T-cell (primary cell): ENCODE data around the gene SNN. TPM values are rescaled to one million over a fixed set of nuclear protein-coding genes. Genes with fewer than 3 reads are reported as not detected.
A peak's percentile ranks its signal among the peaks of the same experiment; 100 is the strongest.

ENCODE experiments used
- ATAC-seq, 4 experiments: fragments of 200-7000 bp in 3 of 4; fragments of 150-1000 bp in 1 of 4; cut with Tn5 transposase; replicated peaks in 1 of 4; 1 replicate in 3 of 4; 2 replicates in 1 of 4; pipeline ENCODE4 v1.10.0; 2021; ENCODE audit warnings: moderate library complexity in 3 of 4, mild to moderate bottlenecking in 2 of 4, moderate number of reproducible peaks in 1 of 4
- CTCF ChIA-PET, 2 donors: fragments of 300-600 bp; sonication (Branson Sonifier 250); formaldehyde crosslinking; loops; one replicate each; lab custom pipeline; 2022; ENCODE audit warnings: antibody characterized with exemption in 2 of 2; lab: Charles Lee
- POLR2A ChIA-PET, 2 donors: fragments of 300-600 bp; sonication (Branson Sonifier 250); formaldehyde crosslinking; loops; one replicate each; lab custom pipeline; 2022; ENCODE audit warnings: antibody characterized with exemption in 2 of 2; lab: Charles Lee
- DNase-seq, 35 experiments: peaks; one replicate each; pipeline versions ENCODE4 v3.0.0 to v3.0.0-alpha.2; 2013 to 2023
- H3K27ac ChIP-seq: one replicate; pipeline ENCODE4 v1.5.1; 2013; ENCODE audit warnings: low read length
- H3K27me3 ChIP-seq, 2 experiments: replicated peaks in 1 of 2; 1 replicate in 1 of 2; 2 replicates in 1 of 2; pipeline versions ENCODE4 v1.6.1 to v1.7.0; 2013; ENCODE audit warnings: low read length in 1 of 2, mixed read lengths in 1 of 2; ENCODE audit not compliant: control insufficient read depth in 2 of 2, insufficient read depth in 2 of 2; ENCODE audit errors: extremely low read depth in 1 of 2
- H3K36me3 ChIP-seq, 2 donors: 1 replicate in 1 of 2; 2 replicates in 1 of 2; pipeline versions ENCODE4 v1.6.1 to v1.7.0; 2013; ENCODE audit warnings: low read length in 1 of 2; ENCODE audit not compliant: control insufficient read depth in 2 of 2, insufficient read depth in 1 of 2; ENCODE audit errors: extremely low read depth in 1 of 2
- H3K4me1 ChIP-seq, 2 experiments: 1 replicate in 1 of 2; 2 replicates in 1 of 2; pipeline versions ENCODE4 v1.6.1 to v1.7.0; 2013; ENCODE audit warnings: low read length in 2 of 2, mixed read lengths in 1 of 2; ENCODE audit not compliant: insufficient read depth in 2 of 2, control insufficient read depth in 1 of 2; ENCODE audit errors: extremely low read depth in 1 of 2
- H3K4me3 ChIP-seq, 2 donors: 1 replicate in 1 of 2; 2 replicates in 1 of 2; pipeline versions ENCODE4 v1.5.1 to v1.7.0; 2013; ENCODE audit warnings: mild to moderate bottlenecking in 2 of 2, low read length in 1 of 2, moderate library complexity in 1 of 2; ENCODE audit not compliant: control insufficient read depth in 1 of 2; ENCODE audit errors: extremely low read depth in 1 of 2
- H3K9me3 ChIP-seq: 2 replicates; pipeline ENCODE4 v1.7.0; 2013
- H3K27ac Mint-ChIP-seq, 2 donors: one replicate each; pipeline ENCODE4 v1.8.0; 2020 to 2021; ENCODE audit warnings: mild to moderate bottlenecking in 2 of 2, mixed read lengths in 2 of 2
- H3K27me3 Mint-ChIP-seq, 2 donors: one replicate each; pipeline ENCODE4 v1.8.0; 2021 to 2022; ENCODE audit warnings: mixed read lengths in 2 of 2
- H3K36me3 Mint-ChIP-seq: one replicate; pipeline ENCODE4 v1.8.0; 2021; ENCODE audit warnings: mixed read lengths
- H3K4me1 Mint-ChIP-seq, 3 donors: one replicate each; pipeline ENCODE4 v1.8.0; 2020 to 2022; ENCODE audit warnings: mixed read lengths in 3 of 3, mild to moderate bottlenecking in 1 of 3
- H3K4me3 Mint-ChIP-seq, 3 donors: one replicate each; pipeline ENCODE4 v1.8.0; 2020 to 2022; ENCODE audit warnings: mild to moderate bottlenecking in 3 of 3, mixed read lengths in 3 of 3, moderate library complexity in 3 of 3
- H3K9me3 Mint-ChIP-seq, 3 donors: one replicate each; pipeline ENCODE4 v1.8.0; 2020 to 2022; ENCODE audit warnings: mixed read lengths in 3 of 3
- WGBS: methylation state at CpG from one replicate; pipeline ENCODE4 v1.1.5; 2013; ENCODE audit warnings: missing lambda C conversion rate; ENCODE audit not compliant: insufficient coverage; 5-methylcytosine and 5-hydroxymethylcytosine counted together
- total RNA-seq, 35 experiments: library from RNA in 6 of 35; stranded (reverse) in 6 of 35; fragments of 120-200 nt in 1 of 35; gene quantifications; one replicate each; pipeline versions ENCODE4 v1.2.1 to v1.2.4 and lab custom pipeline; 2013 to 2026

The SNN gene
- total RNA-seq, 5 donors from 2014 or later (not counting 1 experiment from before 2014, with no cell fraction given) = 17.4 to 56.2 (median 22.7) TPM

GRCh38 chr16:11719171-11719570 is 50.9 kb downstream of the SNN start:
- DNase-seq = no peak
- peak overlapping the region in 1 of 2 donors; percentile 30 for H3K27ac Mint-ChIP-seq
- peaks cover 0 to 3% of the 10 kb centered on the region in 2 experiments for H3K4me1 ChIP-seq
- no peaks in the 10 kb centered on the region for H3K27me3 ChIP-seq
- no peak overlapping the region for H3K27ac ChIP-seq
- no peak overlapping the region for H3K4me3 Mint-ChIP-seq
- H3K27me3 Mint-ChIP-seq = no peaks in the 10 kb centered on the region
- H3K36me3 ChIP-seq = peaks cover 11 to 48% of the 10 kb centered on the region in 2 donors
- no peaks in the 10 kb centered on the region for H3K9me3 ChIP-seq
- CTCF ChIA-PET = interaction anchor here (0.6 to 1.7 kb wide), 7 partner anchors 13 to 281 kb away, joined by 3 to 8 read pairs (median 3); partner anchors contain the start of gene TXNDC11 (in 1 of the 2)
- POLR2A ChIA-PET = interaction anchor here (0.6 kb wide), 2 partner anchors 43 to 85 kb away, joined by 3 to 9 read pairs; no protein-coding TSS in a partner anchor
- H3K4me3 ChIP-seq = no peak overlapping the region
- H3K4me1 Mint-ChIP-seq = peaks cover 20 to 38% (median 29%) of the 10 kb centered on the region in 3 donors
- peaks cover 31% of the 10 kb centered on the region for H3K36me3 Mint-ChIP-seq
- no peaks in the 10 kb centered on the region for H3K9me3 Mint-ChIP-seq
- no peak for ATAC-seq

- ChIA-PET POLR2A (interaction anchor here in 1 of 2 donors (0.6 kb wide), 1 partner anchor 44 kb away, joined by 3 read pairs; no protein-coding TSS in a partner anchor), CTCF (interaction anchor here in 1 of 2 donors (1.0 to 1.3 kb wide), 2 partner anchors 23 to 188 kb away, joined by 3 to 4 read pairs; partner anchors contain the start of gene TXNDC11)
- H3K36me3 Mint-ChIP-seq = peaks cover 27% of the 10 kb centered on the region
- peaks cover 11 to 51% of the 10 kb centered on the region in 2 donors for H3K36me3 ChIP-seq
- ATAC-seq = no peak
- H3K27ac Mint-ChIP-seq = peak overlapping the region; percentile 17 to 22
- H3K4me1 ChIP-seq = no peaks in the 10 kb centered on the region
- DNase-seq = no peak
- H3K27me3 ChIP-seq = no peaks in the 10 kb centered on the region
- no peak overlapping the region for H3K27ac ChIP-seq
- no peak overlapping the region for H3K4me3 Mint-ChIP-seq
- no peaks in the 10 kb centered on the region for H3K27me3 Mint-ChIP-seq
- peaks cover 17 to 38% (median 26%) of the 10 kb centered on the region in 3 donors for H3K4me1 Mint-ChIP-seq
- 96% methylated on average over 2 of the region's 4 CpGs for WGBS
- H3K9me3 ChIP-seq = no peaks in the 10 kb centered on the region
- H3K9me3 Mint-ChIP-seq = no peaks in the 10 kb centered on the region
- H3K4me3 ChIP-seq = no peak overlapping the region
Observed at GRCh38 chr16:11719762-11720161, 51.5 kb downstream of the SNN start.

DNA sequence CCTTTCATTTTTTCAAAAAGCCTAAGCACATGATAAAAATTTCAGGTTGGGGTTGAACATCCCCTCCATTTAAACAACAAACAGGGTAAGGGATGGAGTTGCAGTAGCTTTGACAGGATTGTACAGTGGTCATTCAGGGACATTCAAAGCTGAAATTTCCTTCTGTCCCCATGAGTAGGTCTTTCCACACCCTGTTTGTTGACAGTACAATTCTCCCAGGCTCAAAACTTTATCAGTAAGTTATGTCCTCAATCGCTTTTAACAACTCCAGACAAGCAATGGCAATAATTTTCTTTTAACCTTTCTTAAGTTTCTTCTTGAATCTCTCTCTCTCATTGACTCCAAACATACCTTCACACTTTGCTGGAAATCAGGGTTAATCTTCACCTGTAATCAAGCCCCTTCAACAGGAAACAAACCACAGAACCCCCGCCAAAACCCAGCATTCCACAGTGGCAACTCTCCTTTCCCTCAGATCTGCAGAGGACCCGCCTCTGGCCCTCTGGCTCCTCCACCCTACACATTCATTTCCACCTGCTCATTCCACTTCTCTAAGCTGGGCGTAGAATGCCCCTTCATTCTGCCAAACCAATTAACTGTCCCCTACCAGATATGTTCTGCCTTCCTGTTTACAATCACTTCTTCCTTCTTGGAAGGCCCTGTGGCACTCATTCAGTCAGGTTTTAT is 53.7 kb downstream of the SNN start:
- Histone ChIP-seq H3K4me3 (no peak overlapping the region), H3K4me1 (no peaks in the 10 kb centered on the region), H3K9me3 (no peaks in the 10 kb centered on the region), H3K27me3 (no peaks in the 10 kb centered on the region), H3K27ac (no peak overlapping the region), H3K36me3 (peaks cover 14 to 56% of the 10 kb centered on the region in 2 donors)
- ATAC-seq = no peak
- no peaks in the 10 kb centered on the region for H3K27me3 Mint-ChIP-seq
- 100% methylated on average over 3 of the region's 4 CpGs for WGBS
- H3K4me1 Mint-ChIP-seq = peaks cover 19 to 33% (median 24%) of the 10 kb centered on the region in 3 donors
- ChIA-PET POLR2A (interaction anchor here in 1 of 2 donors (0.5 kb wide), 1 partner anchor 47 kb away, joined by 5 read pairs; no protein-coding TSS in a partner anchor), CTCF (no interaction called here)
- H3K9me3 Mint-ChIP-seq = no peaks in the 10 kb centered on the region
- H3K27ac Mint-ChIP-seq = peak overlapping the region; percentile 5 to 44
- peaks cover 33% of the 10 kb centered on the region for H3K36me3 Mint-ChIP-seq
- no peak for DNase-seq
- no peak overlapping the region for H3K4me3 Mint-ChIP-seq

DNA sequence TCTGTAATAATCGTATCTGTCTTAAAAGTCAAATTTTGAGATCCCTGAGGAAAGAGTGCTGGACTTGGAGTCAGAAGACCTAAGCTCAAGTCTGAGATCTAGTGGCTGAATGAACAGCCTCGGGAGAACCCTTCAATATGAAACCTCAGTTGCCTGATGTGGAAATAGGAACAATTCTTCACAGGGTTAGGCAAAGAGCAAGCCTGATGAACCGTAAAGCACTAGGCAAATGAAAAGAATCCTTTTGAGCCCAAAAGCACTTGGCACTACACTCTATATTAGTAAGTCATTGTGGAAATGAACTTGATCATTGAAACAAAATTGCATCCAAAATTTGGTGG is 54.2 kb downstream of the SNN start:
- DNase-seq (no peak), ATAC-seq (no peak)
- ChIA-PET CTCF (no interaction called here), POLR2A (interaction anchor here in 1 of 2 donors (0.6 to 0.7 kb wide), 2 partner anchors 166 to 183 kb away, joined by 3 to 5 read pairs; no protein-coding TSS in a partner anchor)
- H3K9me3 Mint-ChIP-seq = no peaks in the 10 kb centered on the region
- H3K27me3 Mint-ChIP-seq = no peaks in the 10 kb centered on the region
- no CpG with 5 or more reads among the region's 3 CpGs for WGBS
- no peak overlapping the region for H3K27ac ChIP-seq
- peaks cover 33% of the 10 kb centered on the region for H3K36me3 Mint-ChIP-seq
- no peaks in the 10 kb centered on the region for H3K27me3 ChIP-seq
- peaks cover 14 to 56% of the 10 kb centered on the region in 2 donors for H3K36me3 ChIP-seq
- H3K4me1 ChIP-seq = no peaks in the 10 kb centered on the region
- no peak overlapping the region for H3K4me3 ChIP-seq
- no peaks in the 10 kb centered on the region for H3K9me3 ChIP-seq
- H3K4me1 Mint-ChIP-seq = peaks cover 19 to 31% (median 24%) of the 10 kb centered on the region in 3 donors
- H3K4me3 Mint-ChIP-seq = no peak overlapping the region
- H3K27ac Mint-ChIP-seq = peak overlapping the region; percentile 5 to 44

- POLR2A ChIA-PET = interaction anchor here in 1 of 2 donors (0.5 kb wide), 1 partner anchor 58 kb away, joined by 3 read pairs; no protein-coding TSS in a partner anchor
- no peak overlapping the region for H3K4me3 Mint-ChIP-seq
- WGBS = no CpG with 5 or more reads among the region's 1 CpG
- Histone ChIP-seq H3K4me1 (peaks cover 0 to 3% of the 10 kb centered on the region in 2 experiments), H3K27me3 (no peaks in the 10 kb centered on the region), H3K4me3 (no peak overlapping the region), H3K9me3 (no peaks in the 10 kb centered on the region), H3K27ac (no peak overlapping the region), H3K36me3 (peaks cover 21 to 68% of the 10 kb centered on the region in 2 donors)
- ATAC-seq = no peak
- no peaks in the 10 kb centered on the region for H3K27me3 Mint-ChIP-seq
- H3K4me1 Mint-ChIP-seq = peaks cover 30 to 37% (median 32%) of the 10 kb centered on the region in 3 donors
- no peaks in the 10 kb centered on the region for H3K9me3 Mint-ChIP-seq
- no peak for DNase-seq
- H3K36me3 Mint-ChIP-seq = peaks cover 49% of the 10 kb centered on the region
- CTCF ChIA-PET = interaction anchor here in 1 of 2 donors (0.6 to 0.7 kb wide), 2 partner anchors 17 to 387 kb away, joined by 3 read pairs; no protein-coding TSS in a partner anchor
- H3K27ac Mint-ChIP-seq = peak overlapping the region in 1 of 2 donors; percentile 6
Observed at GRCh38 chr16:11725457-11725856, 57.2 kb downstream of the SNN start.

- Histone ChIP-seq H3K4me1 (peaks cover 0 to 3% of the 10 kb centered on the region in 2 experiments), H3K9me3 (no peaks in the 10 kb centered on the region), H3K36me3 (peaks cover 16 to 68% of the 10 kb centered on the region in 2 donors), H3K4me3 (no peak overlapping the region), H3K27me3 (no peaks in the 10 kb centered on the region), H3K27ac (no peak overlapping the region)
- 98% methylated on average over 6 of the region's 8 CpGs for WGBS
- ATAC-seq (no peak), DNase-seq (no peak)
- ChIA-PET POLR2A (no interaction called here), CTCF (no interaction called here)
- H3K9me3 Mint-ChIP-seq = no peaks in the 10 kb centered on the region
- no peak overlapping the region for H3K4me3 Mint-ChIP-seq
- peak overlapping the region in 1 of 2 donors; percentile 6 for H3K27ac Mint-ChIP-seq
- H3K27me3 Mint-ChIP-seq = no peaks in the 10 kb centered on the region
- peaks cover 52% of the 10 kb centered on the region for H3K36me3 Mint-ChIP-seq
- H3K4me1 Mint-ChIP-seq = peaks cover 30 to 41% (median 35%) of the 10 kb centered on the region in 3 donors
Observed at GRCh38 chr16:11726008-11726407, 57.8 kb downstream of the SNN start.
